Mucosa of rectum (tissue), 2 donors: ENCODE measurements around the gene NDUFS1.
"Not testable (repeated sequence)": the region's sequence is repeated elsewhere in the genome, so short reads cannot be mapped to it uniquely, and the experiment has no call there.

Experiments
- H3K27ac ChIP-seq, 2 donors: one replicate each; pipeline ENCODE4 v1.7.0; 2013; ENCODE audit warnings: inconsistent platforms in 2 of 2, low read depth in 2 of 2, low read length in 2 of 2
- H3K27me3 ChIP-seq, 2 donors: one replicate each; pipeline ENCODE4 v1.7.0; 2013; ENCODE audit warnings: low read length in 2 of 2; ENCODE audit not compliant: control insufficient read depth in 2 of 2, insufficient read depth in 2 of 2
- H3K36me3 ChIP-seq, 2 donors: one replicate each; pipeline ENCODE4 v1.7.0; 2013; ENCODE audit warnings: low read length in 2 of 2; ENCODE audit not compliant: control insufficient read depth in 2 of 2, insufficient read depth in 2 of 2
- H3K4me1 ChIP-seq, 2 donors: one replicate each; pipeline ENCODE4 v1.7.0; 2013; ENCODE audit warnings: low read length in 2 of 2, mild to moderate bottlenecking in 1 of 2; ENCODE audit not compliant: control insufficient read depth in 2 of 2, insufficient read depth in 2 of 2
- H3K4me3 ChIP-seq, 2 donors: one replicate each; pipeline ENCODE4 v1.7.0; 2013; ENCODE audit warnings: low read length in 2 of 2
- H3K9ac ChIP-seq, 2 donors: one replicate each; pipeline ENCODE4 v1.7.0; 2013; ENCODE audit warnings: low read length in 2 of 2, low read depth in 1 of 2, mild to moderate bottlenecking in 1 of 2
- H3K9me3 ChIP-seq, 2 donors: one replicate each; pipeline ENCODE4 v1.7.0; 2013; ENCODE audit warnings: low read length in 2 of 2; ENCODE audit not compliant: control insufficient read depth in 2 of 2
- donor health status: healthy.
- donor health status: Normal muscosa, but diverticular disease.

Gene NDUFS1

DNA sequence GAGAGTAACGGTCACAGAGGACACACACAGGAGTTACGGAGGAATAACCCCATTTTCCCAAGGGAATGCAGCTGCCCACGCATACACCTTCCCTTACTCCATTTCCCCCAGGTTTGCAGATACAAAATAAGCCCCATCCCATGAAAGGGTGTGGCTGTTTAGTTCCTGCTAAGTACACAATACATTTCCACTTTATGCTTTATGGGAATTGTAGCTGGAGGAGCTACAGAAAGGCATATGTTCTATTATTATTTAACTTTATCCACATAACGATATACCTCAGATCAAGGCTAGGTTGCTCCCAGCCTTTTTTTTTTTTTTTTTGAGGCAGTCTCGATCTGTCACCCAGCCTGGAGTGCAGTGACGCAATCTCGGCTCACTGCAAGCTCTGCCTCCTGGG is 50.5 kb downstream of the NDUFS1 start:
- Histone ChIP-seq H3K27ac (no peak overlapping the region), H3K4me3 (no peak overlapping the region), H3K36me3 (no peaks in the 10 kb centered on the region), H3K27me3 (no peaks in the 10 kb centered on the region), H3K9me3 (no peaks in the 10 kb centered on the region), H3K9ac (no peak overlapping the region), H3K4me1 (no peaks in the 10 kb centered on the region)

DNA sequence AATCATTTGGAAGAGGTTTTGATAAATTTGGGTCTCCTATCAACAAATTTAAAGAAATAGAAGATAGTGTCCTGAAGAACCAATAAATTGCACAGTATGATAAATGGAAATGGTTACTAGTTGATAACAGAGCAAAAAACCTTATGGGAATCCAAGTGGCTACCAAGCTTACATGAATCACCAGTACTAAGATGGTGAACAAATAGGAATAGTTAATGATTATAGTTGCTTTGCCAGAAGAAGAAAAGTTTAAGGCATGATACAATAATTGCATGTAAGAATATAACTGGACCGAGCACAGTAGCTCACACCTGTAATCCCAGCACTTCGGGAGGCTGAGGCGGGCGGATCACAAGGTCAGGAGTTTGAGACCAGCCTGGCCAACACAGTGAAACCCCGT is 53.7 kb downstream of the NDUFS1 start:
- Histone ChIP-seq H3K4me3 (no peak overlapping the region), H3K9me3 (no peaks in the 10 kb centered on the region), H3K4me1 (no peaks in the 10 kb centered on the region), H3K36me3 (no peaks in the 10 kb centered on the region), H3K9ac (no peak overlapping the region), H3K27ac (no peak overlapping the region), H3K27me3 (no peaks in the 10 kb centered on the region)

DNA sequence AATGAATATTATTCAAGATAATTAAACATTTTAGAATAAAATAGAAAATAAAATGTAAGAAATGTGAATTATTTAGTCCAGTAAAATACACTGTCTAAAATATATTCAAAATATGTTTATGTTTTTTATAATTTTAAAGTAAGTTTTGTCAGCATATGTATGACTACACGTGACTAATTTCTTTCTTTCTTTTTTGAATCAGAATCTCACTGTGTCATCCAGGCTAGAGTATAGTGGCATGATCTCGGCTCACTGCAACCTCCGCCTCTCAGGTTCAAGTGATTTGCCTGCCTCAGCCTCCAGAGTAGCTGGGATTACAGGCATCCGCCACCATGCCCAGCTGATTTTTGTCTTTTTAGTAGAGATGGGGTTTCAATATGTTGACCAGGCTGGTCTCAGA is 54.2 kb downstream of the NDUFS1 start:
- H3K27ac ChIP-seq, result no peak overlapping the region
- H3K9me3 ChIP-seq, result no peaks in the 10 kb centered on the region
- H3K4me1 ChIP-seq, result no peaks in the 10 kb centered on the region
- H3K9ac ChIP-seq, result no peak overlapping the region
- no peak overlapping the region for H3K4me3 ChIP-seq
- no peaks in the 10 kb centered on the region for H3K27me3 ChIP-seq
- H3K36me3 ChIP-seq, result no peaks in the 10 kb centered on the region

DNA sequence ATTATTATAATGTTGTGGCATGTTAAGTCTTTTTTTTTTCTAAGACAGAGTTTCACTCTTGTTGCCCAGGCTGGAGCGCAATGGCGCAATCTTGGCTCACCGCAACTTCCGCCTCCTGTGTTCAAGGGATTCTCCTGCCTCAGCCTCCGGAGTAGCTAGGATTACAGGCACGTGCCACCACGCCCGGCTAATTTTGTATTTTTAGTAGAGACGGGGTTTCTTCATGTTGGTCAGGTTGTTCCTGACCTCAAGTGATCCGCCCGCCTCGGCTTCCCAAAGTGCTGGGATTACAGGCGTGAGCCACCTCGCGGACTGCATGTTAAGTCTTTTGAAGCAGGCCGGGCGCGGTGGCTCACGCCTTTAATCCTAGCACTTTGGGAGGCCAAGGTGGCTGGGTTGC is 60.4 kb downstream of the NDUFS1 start:
- H3K36me3 ChIP-seq, H3K27me3 ChIP-seq, H3K4me3 ChIP-seq, H3K9ac ChIP-seq, H3K9me3 ChIP-seq, H3K27ac ChIP-seq, H3K4me1 ChIP-seq: not testable (repeated sequence)

DNA sequence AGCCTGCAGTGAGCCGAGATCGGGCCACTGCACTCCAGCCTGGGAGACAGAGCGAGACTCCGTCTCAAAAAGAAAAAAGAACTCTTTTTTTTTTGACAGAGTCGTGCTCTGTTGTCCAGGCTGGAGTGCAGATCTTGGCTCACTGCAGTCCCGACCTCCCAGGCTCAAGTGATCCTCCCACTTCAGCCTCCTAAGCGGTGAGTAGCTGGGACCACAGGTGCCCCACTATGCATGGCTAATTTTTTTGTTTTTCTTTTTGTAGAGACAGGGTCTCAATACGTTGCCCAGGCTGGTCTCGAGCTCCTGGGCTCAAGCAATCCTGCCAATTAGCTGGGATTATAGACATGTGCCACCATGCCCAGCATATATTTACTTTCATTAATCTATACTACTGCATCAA is 60.8 kb downstream of the NDUFS1 start:
- H3K36me3 ChIP-seq, result no peaks in the 10 kb centered on the region
- no peak overlapping the region for H3K4me3 ChIP-seq
- H3K27ac ChIP-seq, result no peak overlapping the region
- H3K4me1 ChIP-seq, result no peaks in the 10 kb centered on the region
- H3K27me3 ChIP-seq, result no peaks in the 10 kb centered on the region
- H3K9me3 ChIP-seq, result no peaks in the 10 kb centered on the region
- H3K9ac ChIP-seq, result no peak overlapping the region

DNA sequence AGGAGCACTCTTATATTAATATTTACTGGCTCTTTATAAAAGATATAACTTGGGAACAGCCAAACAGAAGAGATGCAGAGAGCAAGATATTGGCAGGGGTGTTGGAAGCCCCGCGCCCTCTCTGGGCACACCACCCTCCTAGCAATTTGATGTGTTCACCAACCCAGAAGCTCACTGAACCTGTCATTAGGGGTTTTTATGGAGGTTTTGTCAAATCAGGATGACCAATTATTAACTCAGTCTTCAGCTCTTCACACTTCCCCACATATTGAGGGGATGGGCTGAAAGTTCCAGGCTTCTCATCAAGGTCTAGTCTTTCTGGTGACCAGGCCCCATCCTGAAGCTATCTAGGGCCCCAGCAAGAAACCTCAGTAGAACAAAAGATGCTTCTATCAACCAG is 62.4 kb downstream of the NDUFS1 start:
- no peaks in the 10 kb centered on the region for H3K27me3 ChIP-seq
- H3K36me3 ChIP-seq, result no peaks in the 10 kb centered on the region
- no peak overlapping the region for H3K27ac ChIP-seq
- no peak overlapping the region for H3K4me3 ChIP-seq
- H3K9ac ChIP-seq, result no peak overlapping the region
- no peaks in the 10 kb centered on the region for H3K4me1 ChIP-seq
- no peaks in the 10 kb centered on the region for H3K9me3 ChIP-seq

DNA sequence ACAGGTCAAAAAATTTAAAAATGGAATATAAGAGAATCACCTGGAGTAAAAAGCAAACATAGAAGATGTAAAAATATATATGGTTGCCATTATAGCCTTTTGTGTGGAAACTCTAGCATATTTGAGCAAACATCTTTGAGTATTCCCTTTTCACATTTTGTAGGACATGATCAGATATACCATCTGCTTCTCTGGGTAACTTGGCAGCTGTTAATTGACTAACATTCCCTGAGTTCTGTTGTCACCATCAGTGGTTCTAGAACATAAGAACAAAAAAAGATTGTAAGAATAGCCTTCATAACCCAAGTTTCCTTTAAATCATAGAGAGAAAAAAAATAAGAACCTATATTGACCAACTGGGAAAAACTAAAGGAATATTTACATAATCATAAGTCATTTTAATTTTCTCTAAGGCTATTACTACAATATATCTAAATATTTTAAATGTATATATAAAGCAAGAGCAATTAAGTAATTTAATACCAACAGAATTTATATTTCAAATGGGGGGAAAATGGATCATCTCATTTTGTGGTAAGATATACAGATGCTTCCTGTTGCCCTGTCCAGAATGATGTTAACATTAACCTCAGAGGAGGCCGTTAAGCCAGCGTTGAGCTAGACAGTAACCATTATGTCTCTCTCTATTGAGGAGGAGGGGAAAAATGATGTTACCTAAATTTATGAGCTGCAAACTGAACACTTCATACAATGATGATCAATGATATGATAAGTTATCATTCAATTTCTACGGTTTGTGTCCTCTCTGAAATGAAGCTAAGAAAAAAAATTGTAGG is 63.5 kb downstream of the NDUFS1 start:
- no peaks in the 10 kb centered on the region for H3K9me3 ChIP-seq
- no peaks in the 10 kb centered on the region for H3K36me3 ChIP-seq
- H3K27me3 ChIP-seq, result no peaks in the 10 kb centered on the region
- H3K4me1 ChIP-seq, result no peaks in the 10 kb centered on the region
- H3K27ac ChIP-seq, result no peak overlapping the region
- no peak overlapping the region for H3K4me3 ChIP-seq
- no peak overlapping the region for H3K9ac ChIP-seq

DNA sequence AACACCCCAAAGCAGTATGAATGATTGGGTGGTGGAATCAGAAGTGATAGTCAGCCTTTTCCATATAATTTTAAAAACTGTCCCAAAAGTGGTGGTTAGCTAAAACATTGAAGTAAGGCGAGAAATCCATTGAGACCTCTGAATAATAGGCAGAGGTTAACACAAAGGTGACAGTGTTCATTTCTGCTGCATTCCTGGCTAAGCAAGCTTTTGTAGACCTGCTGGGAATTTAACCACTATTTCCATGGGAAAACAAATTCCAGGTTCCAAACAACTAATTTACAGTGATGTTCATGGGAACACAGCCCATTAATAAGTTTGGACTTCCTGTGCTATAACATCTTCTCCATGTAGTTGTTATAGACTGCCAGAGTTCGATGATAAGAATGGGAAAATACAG is 66.9 kb downstream of the NDUFS1 start:
- no peaks in the 10 kb centered on the region for H3K9me3 ChIP-seq
- no peak overlapping the region for H3K9ac ChIP-seq
- no peak overlapping the region for H3K27ac ChIP-seq
- H3K4me1 ChIP-seq, result no peaks in the 10 kb centered on the region
- H3K27me3 ChIP-seq, result no peaks in the 10 kb centered on the region
- no peak overlapping the region for H3K4me3 ChIP-seq
- no peaks in the 10 kb centered on the region for H3K36me3 ChIP-seq

DNA sequence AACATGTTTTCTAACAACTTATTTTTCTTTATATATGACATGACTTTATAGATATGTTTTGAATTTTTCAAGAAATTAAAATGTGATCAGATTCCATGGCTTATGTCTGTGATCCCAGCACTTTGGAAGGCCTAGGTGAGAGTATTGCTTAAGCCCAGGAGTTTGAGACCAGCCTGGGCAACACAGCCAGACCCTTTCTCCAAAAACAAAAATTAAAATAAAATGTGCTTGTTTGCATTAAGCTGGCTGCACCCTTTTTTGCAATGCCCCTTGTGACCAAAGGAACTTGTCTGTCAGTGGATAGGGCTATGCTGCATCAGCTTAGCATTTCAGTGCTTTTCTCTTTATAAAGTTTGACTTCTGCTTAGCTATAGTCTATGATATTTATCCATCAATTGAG is 71.0 kb downstream of the NDUFS1 start:
- peaks cover 6 to 14% of the 10 kb centered on the region in 2 donors for H3K4me1 ChIP-seq

DNA sequence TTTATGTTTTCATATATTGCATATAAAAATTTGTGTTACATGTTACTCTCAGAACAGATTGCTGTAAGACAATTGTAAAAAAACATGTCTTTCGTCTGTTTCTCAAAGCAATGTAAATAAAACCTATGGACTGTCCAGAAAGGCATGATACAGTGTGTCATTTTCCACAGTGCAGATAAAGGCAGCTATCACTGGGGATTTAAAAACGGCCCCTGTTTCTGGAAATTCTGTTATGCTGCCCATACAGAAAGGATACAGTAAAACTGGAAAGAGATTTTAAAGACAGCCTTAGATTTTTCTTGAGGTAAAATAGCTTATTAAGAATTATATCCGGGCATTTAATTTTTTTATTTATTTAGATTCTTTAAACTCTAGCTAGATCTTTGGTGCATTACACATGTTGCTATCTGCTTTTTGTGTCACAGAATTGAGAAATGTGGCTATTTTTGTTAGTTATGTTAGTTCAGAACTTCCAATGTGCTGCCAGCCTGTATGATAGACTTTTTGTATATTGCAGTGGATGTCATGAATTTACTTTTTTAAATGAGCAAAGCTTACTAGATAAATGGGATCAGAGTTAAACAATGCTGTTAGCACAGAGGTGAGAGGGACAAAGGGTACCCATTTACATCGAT is 72.4 kb downstream of the NDUFS1 start:
- Histone ChIP-seq H3K36me3 (no peaks in the 10 kb centered on the region), H3K27me3 (no peaks in the 10 kb centered on the region), H3K4me3 (peak overlapping the region; percentile 87 to 96), H3K27ac (peak overlapping the region; percentile 70 to 96), H3K4me1 (peaks cover 6 to 14% of the 10 kb centered on the region in 2 donors), H3K9me3 (no peaks in the 10 kb centered on the region), H3K9ac (peak overlapping the region; percentile 77 to 87)

More for the DNA sequence above, 71.0 kb downstream of the NDUFS1 start:
- no peaks in the 10 kb centered on the region for H3K9me3 ChIP-seq
- H3K36me3 ChIP-seq, result no peaks in the 10 kb centered on the region
- no peak overlapping the region for H3K4me3 ChIP-seq
- H3K9ac ChIP-seq, result no peak overlapping the region
- no peak overlapping the region for H3K27ac ChIP-seq
- no peaks in the 10 kb centered on the region for H3K27me3 ChIP-seq
